Measurements from ENCODE around the gene MSRB2. TPM values are rescaled to one million over a fixed set of nuclear protein-coding genes. Genes with fewer than 3 reads are reported as not detected.

MSRB2 gene
- total RNA-seq, 1 donor from 2014 or later, result 17.9 TPM

DNA sequence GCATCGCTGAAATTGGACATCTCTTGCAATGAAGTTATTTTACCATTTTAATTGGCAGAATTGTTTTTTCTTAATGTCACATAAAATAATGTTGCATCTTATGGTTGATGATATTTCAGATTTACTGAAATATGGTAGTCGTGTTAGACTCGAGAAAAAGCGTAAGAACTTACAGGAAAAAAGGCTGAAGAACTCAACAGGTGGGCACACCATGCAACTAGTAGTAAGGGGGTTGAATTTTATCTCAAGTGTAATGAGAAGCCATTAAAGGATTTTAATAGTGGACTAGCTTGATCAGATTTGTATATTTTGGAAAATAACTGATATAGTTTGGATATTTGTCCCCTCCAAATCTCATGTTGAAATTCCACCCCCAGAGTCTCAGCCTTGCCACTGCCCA lies 41.1 kb downstream of the MSRB2 start:
- TF ChIP-seq, protein P1, sequence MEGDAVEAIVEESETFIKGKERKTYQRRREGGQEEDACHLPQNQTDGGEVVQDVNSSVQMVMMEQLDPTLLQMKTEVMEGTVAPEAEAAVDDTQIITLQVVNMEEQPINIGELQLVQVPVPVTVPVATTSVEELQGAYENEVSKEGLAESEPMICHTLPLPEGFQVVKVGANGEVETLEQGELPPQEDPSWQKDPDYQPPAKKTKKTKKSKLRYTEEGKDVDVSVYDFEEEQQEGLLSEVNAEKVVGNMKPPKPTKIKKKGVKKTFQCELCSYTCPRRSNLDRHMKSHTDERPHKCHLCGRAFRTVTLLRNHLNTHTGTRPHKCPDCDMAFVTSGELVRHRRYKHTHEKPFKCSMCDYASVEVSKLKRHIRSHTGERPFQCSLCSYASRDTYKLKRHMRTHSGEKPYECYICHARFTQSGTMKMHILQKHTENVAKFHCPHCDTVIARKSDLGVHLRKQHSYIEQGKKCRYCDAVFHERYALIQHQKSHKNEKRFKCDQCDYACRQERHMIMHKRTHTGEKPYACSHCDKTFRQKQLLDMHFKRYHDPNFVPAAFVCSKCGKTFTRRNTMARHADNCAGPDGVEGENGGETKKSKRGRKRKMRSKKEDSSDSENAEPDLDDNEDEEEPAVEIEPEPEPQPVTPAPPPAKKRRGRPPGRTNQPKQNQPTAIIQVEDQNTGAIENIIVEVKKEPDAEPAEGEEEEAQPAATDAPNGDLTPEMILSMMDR (IDR thresholded peaks at IDR 0.05), result no peak

GRCh38 chr10:23139677-23140076 lies 44.3 kb downstream of the MSRB2 start:
- TF ChIP-seq, protein P1 (IDR thresholded peaks at IDR 0.05), result no peak
- DNase-seq (no peak), ATAC-seq (no peak)
- Histone ChIP-seq H3K4me3 (no peak overlapping the region), H3K9me3 (no peaks in the 10 kb centered on the region), H3K27me3 (ENCODE audit: low read depth) (no peaks in the 10 kb centered on the region), H3K4me1 (no peaks in the 10 kb centered on the region), H3K36me3 (no peaks in the 10 kb centered on the region), H3K27ac (no peak overlapping the region)
- intact Hi-C loops (cut with DNase I), result no loop called here

More for the DNA sequence above, 41.1 kb downstream of the MSRB2 start:
- no peaks in the 10 kb centered on the region for H3K27me3 ChIP-seq (ENCODE audit: low read depth)
- H3K4me3 ChIP-seq, result no peak overlapping the region
- H3K9me3 ChIP-seq, result no peaks in the 10 kb centered on the region
- DNase-seq (no peak), ATAC-seq (no peak)
- H3K36me3 ChIP-seq, result no peaks in the 10 kb centered on the region
- intact Hi-C loops (cut with DNase I), result no loop called here
- no peak overlapping the region for H3K27ac ChIP-seq
- H3K4me1 ChIP-seq, result no peaks in the 10 kb centered on the region

DNA sequence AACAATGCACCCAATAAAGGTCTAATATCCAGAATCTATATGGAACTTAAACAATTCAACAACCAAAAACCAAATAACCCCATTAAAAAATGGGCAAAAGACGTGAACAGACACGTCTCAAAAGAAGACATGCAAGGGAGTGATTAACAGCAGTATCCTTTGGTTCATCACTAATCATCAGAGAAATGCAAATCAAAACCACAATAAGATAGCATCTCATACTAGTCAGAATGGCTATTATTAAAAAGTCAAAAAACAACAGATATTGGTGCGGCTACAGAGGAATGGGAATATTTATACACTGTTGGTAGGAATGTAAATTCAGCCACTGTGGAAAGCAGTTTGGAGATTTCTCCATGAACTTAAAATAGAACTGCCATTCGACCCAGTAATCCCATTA lies 46.6 kb downstream of the MSRB2 start:
- no peak for ATAC-seq
- Histone ChIP-seq H3K27ac (no peak overlapping the region), H3K4me1 (no peaks in the 10 kb centered on the region), H3K36me3 (no peaks in the 10 kb centered on the region), H3K27me3 (ENCODE audit: low read depth) (no peaks in the 10 kb centered on the region), H3K9me3 (no peaks in the 10 kb centered on the region), H3K4me3 (no peak overlapping the region)
- intact Hi-C loops (cut with DNase I), result no loop called here
- DNase-seq, result no peak
- TF ChIP-seq, protein P1 (IDR thresholded peaks at IDR 0.05), result no peak

DNA sequence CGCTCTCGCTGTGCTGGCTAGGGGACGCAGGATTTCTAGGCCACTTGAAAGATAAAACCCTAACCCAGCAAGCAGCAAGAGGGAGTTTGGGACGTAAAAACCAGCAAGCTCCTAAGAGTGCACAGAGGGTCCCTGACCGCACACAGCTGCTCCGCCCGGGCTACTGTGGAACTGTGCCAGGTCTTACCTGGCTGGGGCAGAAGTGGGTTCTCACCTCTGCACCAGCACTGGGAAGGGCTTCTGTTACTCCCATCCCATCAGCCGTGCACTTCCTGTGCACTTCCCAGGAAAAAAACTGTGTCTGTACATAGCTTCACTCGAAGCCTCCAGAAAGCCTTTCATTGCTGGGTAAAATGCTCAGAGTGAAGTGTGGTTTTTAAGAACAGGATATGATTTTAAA lies 50.9 kb downstream of the MSRB2 start:
- DNase-seq (no peak), ATAC-seq (no peak)
- H3K27ac ChIP-seq, result no peak overlapping the region
- H3K9me3 ChIP-seq, result no peaks in the 10 kb centered on the region
- TF ChIP-seq, protein P1 (IDR thresholded peaks at IDR 0.05), result no peak
- no peaks in the 10 kb centered on the region for H3K27me3 ChIP-seq (ENCODE audit: low read depth)
- H3K4me1 ChIP-seq, result no peaks in the 10 kb centered on the region
- intact Hi-C loops (cut with DNase I), result no loop called here
- H3K36me3 ChIP-seq, result no peaks in the 10 kb centered on the region
- no peak overlapping the region for H3K4me3 ChIP-seq

DNA sequence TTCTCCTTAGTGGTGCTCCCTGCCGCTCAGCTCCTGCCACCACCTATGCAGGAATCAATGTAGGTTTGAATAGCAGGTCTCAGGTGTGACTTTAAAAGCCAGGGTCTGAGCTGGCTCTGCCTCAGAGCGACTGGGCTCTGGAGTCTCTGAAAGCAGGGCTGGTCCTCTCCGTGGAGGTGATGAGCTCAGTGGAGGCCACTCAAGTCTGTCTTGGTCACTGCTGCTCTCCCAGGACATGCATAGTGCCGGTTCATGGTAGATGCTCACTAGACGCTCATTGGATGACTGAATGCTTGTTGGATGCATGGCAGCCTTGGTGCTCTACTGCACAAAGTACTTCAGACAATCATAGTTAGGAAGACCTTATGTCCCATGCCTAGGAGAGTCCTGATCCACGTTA lies 51.7 kb downstream of the MSRB2 start:
- ATAC-seq (no peak), DNase-seq (no peak)
- H3K36me3 ChIP-seq, result no peaks in the 10 kb centered on the region
- H3K27ac ChIP-seq, result no peak overlapping the region
- H3K27me3 ChIP-seq (ENCODE audit: low read depth), result no peaks in the 10 kb centered on the region
- no peaks in the 10 kb centered on the region for H3K4me1 ChIP-seq
- TF ChIP-seq, protein P1 (IDR thresholded peaks at IDR 0.05), result no peak
- intact Hi-C loops (cut with DNase I), result no loop called here
- H3K9me3 ChIP-seq, result no peaks in the 10 kb centered on the region
- no peak overlapping the region for H3K4me3 ChIP-seq

- no peak for ATAC-seq
- no peaks in the 10 kb centered on the region for H3K36me3 ChIP-seq
- no peak for DNase-seq
- intact Hi-C loops (cut with DNase I), result no loop called here
- no peaks in the 10 kb centered on the region for H3K4me1 ChIP-seq
- H3K4me3 ChIP-seq, result no peak overlapping the region
- TF ChIP-seq, protein P1 (IDR thresholded peaks at IDR 0.05), result no peak
- H3K9me3 ChIP-seq, result no peaks in the 10 kb centered on the region
- no peaks in the 10 kb centered on the region for H3K27me3 ChIP-seq (ENCODE audit: low read depth)
- no peak overlapping the region for H3K27ac ChIP-seq
These were observed 52.8 kb downstream of the MSRB2 start for GRCh38 chr10:23148214-23148613.

Measured in lower lobe of right lung (tissue), 2 donors.